Right kidney (tissue), 1 donor: ENCODE results near the gene IFT25.

Source experiments
- DNase-seq: peaks from one replicate; pipeline ENCODE4 v3.0.0-alpha.2; 2016

Gene IFT25

DNA sequence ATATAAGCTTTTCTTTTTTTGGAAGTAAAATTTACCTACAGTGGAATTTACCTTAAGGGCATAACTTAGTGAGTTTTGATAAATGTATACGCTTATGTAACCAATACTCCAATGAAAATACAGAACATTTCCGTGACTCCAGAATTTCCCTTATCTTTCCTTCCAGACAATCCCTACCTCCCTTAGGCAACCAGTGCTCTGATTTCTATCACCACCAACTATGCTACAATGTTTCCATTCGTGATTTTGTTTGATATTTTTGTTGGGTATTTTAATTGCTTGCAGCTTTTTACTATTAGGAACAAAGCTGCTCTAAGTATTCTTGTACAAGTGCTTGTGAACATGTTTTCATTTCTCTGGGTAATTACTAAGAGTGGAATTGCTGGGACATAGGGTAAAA lies 14.6 kb downstream of the IFT25 start:
- no peak for DNase-seq

- DNase-seq, result no peak
These were observed 16.1 kb downstream of the IFT25 start for GRCh38 chr1:53929246-53929960.

- no peak for DNase-seq
These were observed 18.1 kb downstream of the IFT25 start for GRCh38 chr1:53927376-53927881.

DNA sequence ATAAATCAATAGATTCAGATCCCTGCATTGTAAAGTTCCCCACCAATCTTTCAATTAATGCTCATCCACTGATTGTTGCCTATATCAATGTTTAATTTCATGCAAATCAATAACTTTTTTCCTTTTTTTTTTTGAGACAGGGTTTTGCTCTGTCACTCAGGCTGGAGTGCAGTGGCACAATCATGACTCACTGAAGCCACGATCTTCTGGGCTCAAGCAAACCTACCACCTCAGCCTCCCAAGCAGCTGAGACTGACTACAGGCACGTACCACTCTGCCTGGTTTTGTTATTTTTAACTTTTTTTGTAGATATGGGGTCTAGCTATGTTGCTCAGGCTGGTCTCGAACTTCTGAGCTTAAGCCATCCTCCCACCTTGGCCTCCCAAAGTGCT lies 25.8 kb downstream of the IFT25 start:
- no peak for DNase-seq

DNA sequence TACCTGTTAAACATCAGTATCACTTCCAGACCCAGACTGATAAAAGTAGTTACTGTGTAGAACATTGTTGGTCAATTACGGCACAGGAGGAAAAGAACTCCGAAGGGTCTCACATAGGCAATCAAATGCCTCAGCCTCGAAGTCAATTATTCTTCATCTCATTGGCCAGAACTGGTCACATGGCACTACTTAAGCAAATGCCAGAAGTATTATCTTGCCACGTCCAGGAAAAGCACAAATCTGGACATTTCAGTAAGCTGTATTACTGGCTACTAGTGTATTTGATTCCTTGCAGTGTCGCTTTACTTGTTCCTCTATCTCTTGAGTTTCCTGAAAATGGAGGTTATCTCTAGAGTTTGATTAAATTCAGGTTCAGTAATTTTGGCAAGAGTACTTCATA lies 27.2 kb downstream of the IFT25 start:
- DNase-seq, result no peak

DNA sequence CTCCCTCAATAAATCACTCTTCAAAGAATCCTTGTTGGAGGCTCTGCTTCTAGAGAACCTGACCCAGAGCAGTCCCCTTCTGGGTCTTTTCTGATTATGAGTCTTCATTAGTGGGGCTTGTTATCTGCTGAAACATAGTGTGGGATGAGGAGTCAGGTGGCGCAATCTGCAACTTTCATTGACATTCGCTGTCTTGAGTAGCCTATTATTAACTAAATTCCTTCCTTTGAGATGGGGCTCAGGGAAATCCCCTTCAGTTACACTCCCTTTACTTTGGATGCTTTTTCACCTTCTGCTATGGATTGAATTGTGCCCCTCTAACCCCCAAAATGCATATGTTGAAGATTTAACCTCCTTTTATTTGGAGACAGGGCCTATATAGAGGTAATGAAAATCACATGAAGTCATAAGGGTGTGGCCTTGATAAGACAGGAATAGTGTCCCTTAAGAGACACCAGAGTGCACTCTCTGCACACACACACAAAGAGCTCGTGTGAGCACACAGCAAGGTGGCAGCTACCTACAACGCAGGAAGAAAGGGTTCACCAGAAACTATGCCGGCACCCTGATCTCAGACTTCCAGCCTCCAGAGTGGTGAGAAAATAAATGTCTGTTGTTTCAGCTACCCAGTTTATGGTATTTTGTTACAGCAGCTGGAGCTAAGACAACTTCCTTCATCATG lies 32.0 kb downstream of the IFT25 start:
- DNase-seq, result no peak

GRCh38 chr1:53911442-53911841 lies 34.1 kb downstream of the IFT25 start:
- no peak for DNase-seq

DNA sequence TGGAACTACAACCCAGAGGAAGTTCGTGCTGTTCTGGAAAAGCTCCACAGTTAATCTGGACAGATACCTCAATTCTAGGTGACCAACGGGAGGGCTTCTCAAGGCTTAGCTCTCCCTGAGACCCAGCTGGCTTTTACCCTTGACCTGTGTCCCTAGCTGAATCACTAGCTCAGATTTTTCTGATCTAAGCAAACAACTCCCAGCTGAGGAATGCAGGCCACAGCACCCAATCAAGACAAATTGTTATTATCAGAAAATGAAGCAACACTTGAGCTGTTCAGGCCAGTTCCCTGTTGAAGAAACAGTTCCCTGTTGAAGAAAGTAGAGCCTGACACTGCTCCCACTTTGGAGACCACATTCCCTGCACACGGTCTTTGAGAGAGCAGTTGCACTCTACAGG lies 35.6 kb downstream of the IFT25 start:
- DNase-seq, result no peak

GRCh38 chr1:53906121-53906520 lies 39.4 kb downstream of the IFT25 start:
- DNase-seq, result no peak

- DNase-seq, result no peak
These were observed 40.0 kb downstream of the IFT25 start for GRCh38 chr1:53905509-53905908.

GRCh38 chr1:53902235-53903138 lies 43.0 kb downstream of the IFT25 start:
- DNase-seq, result no peak

DNA sequence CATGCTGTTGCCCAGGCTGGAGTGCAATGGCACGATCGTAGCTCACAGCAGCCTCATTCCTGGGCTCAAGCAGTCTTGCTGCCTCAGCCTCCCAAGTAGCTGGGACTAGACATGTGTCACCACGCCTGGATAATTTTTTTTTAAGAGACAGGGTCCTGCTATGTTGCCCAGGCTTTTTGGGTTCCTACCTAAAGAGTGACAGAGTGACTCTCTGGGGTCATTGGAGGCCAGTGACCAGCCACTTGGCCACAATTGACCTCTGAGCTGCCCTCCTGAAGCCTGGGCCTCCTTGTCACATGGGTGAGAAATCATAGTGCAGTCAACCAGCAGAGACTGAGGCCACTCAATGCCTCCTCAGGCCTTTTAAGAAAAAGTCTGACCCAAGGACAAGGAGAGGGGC lies 45.8 kb downstream of the IFT25 start:
- no peak for DNase-seq

GRCh38 chr1:53899206-53899628 lies 46.3 kb downstream of the IFT25 start:
- peak; percentile 50 for DNase-seq

DNA sequence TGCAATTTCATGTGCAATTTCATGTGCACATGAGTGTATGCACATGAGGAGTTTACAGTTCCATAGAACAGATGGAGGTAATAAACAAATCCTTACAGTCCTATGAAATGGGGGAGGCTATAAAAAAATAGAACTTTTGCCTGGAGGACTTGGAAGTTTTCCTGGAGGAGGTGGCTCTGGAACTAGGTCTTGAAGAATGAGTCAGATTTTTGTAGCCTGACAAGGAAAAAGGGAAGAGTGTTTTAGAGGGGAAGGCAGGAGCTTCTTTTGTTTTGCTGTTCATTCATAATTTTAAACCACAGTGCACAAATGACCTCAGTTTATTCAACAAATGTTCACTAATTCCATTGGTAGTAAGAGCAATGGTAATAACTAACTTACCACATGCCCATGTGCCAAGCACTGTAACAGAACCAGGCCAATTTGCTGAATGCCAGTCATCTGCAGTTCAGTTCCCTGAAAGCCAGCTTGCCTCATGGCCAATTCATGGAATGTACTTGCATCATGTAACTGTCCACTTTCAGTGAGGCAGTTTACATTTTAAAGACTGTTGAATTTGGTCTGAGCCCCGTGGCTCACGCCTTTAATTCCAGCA lies 48.8 kb downstream of the IFT25 start:
- DNase-seq, result no peak

GRCh38 chr1:53895421-53895820 lies 50.1 kb downstream of the IFT25 start:
- DNase-seq, result no peak

DNA sequence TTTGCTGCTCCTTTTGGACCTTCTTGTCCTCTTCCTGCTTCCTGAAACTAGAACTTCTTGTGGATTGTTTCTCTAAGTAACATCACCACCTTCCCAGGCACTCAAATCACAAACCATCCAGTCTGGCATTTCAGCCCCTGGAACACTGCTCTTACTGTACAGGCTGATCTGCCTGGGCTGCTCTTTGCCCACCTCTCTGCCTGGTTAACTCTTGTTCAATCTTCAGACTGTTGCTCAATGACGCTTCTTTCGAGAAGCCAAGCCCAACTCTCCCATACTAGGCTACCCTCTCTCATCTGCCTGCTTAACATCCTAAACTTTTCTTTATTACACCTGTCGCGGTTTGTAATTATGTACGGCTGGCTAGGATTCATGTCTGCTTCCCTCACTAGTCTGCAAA lies 50.9 kb downstream of the IFT25 start:
- no peak for DNase-seq

DNA sequence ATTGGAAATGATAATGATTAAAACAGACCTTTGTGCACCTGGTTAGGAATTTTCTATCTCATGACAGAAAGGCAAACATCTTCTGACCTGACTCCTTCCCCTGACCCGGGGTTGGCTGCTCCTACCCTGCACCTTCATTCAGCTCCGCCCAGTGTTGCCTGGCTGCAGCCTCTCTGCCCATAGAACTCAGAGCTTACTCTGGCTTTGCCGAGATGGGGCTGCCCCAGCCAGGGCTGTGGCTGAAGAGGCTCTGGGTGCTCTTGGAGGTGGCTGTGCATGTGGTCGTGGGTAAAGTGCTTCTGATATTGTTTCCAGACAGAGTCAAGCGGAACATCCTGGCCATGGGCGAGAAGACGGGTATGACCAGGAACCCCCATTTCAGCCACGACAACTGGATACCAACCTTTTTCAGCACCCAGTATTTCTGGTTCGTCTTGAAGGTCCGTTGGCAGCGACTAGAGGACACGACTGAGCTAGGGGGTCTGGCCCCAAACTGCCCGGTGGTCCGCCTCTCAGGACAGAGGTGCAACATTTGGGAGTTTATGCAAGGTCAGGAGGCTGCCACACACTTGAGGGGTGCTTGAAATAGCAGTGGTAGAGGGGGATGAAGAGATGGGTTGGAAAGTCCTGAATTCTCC lies 51.4 kb downstream of the IFT25 start, which contains the start of gene DIO1:
DIO1 (plus strand) TSS at position 189 of the 638 bp plus-strand sequence; CDS start at position 213, 24 bp downstream.
- no peak for DNase-seq

DNA sequence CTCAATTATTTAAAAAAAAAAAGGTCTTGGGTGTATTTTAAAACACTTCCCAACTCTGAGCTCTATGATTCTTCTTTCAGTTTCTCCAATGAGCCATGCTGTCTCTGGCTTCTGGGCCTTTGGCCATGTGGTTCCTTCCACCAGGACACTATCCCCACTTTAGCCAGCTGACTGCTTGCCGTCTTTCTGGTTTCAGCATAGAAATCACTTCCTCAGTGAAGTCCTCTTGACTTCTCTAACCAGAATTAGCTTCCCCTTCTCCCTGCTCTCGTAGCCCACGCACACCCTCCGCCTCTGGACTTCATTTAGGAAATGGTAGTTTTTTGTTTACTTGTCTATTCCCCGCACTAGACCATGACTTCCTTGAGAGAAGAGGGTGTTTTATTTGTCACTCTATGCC lies 52.6 kb downstream of the IFT25 start:
- DNase-seq, result no peak

- no peak for DNase-seq
These were observed 53.8 kb downstream of the IFT25 start for GRCh38 chr1:53891678-53892077.

DNA sequence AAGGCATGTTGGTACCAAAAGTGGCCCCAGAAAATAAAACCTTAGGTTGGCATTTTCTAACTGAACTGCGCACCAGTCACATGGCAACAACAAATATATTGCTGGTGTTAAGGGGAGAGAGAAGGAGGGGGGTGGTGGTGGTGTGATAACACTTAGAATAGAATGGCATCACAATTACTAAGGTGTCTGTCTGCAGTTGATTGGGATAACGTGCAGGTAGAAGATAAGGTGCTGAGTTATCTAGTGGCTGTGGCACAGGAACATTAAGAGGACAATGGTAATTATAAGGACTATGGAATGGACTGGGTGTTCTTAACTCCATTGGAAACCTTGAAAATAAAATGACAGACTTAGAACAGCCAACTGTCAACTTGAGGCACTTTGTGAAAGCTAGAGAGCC lies 54.5 kb downstream of the IFT25 start:
- DNase-seq, result no peak

DNA sequence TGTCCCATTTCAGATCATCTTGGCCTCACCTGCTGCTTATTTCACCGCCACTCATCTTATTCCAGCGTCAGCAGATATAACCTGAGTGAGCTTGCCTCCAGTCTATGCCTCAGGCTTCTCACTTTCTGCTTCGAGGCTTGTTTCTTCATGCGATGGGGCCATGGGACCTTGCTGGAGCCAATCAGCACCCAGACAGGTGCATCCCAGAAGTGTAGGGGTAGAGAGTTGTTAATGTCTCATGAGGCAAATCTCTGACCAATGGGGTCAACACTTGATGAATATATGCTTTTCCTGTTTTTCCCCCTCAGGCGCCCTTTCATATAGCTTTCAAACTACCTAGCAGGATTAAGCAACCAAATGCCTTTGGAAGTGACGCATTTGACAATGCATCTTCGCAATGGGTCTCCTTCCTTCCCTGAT lies 55.0 kb downstream of the IFT25 start:
- no peak for DNase-seq
